Testis (tissue), 2 donors: Measurements from ENCODE around the gene HMGCS2.

ENCODE experiments used
- CTCF ChIP-seq, 3 experiments: fragments of 450-650 bp in 2 of 3; fragments of 200-600 bp in 1 of 3; sonication (generic) in 1 of 3; IDR thresholded peaks; one replicate each; pipeline ENCODE4 v1.5.1; 2016 to 2019; ENCODE audit warnings: antibody characterized with exemption in 3 of 3, mild to moderate bottlenecking in 2 of 3, moderate library complexity in 1 of 3
- POLR2A ChIP-seq: fragments of 450-650 bp; IDR thresholded peaks from one replicate; pipeline ENCODE4 v1.6.1; 2017; ENCODE audit warnings: antibody characterized with exemption, mild to moderate bottlenecking, moderate library complexity

- TF ChIP-seq CTCF (IDR thresholded peaks at IDR 0.05): no peak
- TF ChIP-seq POLR2A: no peak
Observed at GRCh38 chr1:119772298-119772697, 3.6 kb upstream of the HMGCS2 start.
